Peyer's patch (tissue), 4 donors: Measurements from ENCODE around the gene C13orf42.

Experiments used
- POLR2A ChIP-seq, 2 donors: fragments of 450-650 bp; IDR thresholded peaks; one replicate each; pipeline ENCODE4 v1.5.1; 2017; ENCODE audit warnings: antibody characterized with exemption in 2 of 2, mild to moderate bottlenecking in 2 of 2, moderate library complexity in 2 of 2
- TF ChIP-seq, protein P1 (sequence below), 6 experiments: fragments of 450-650 bp in 4 of 6; fragments of 200-600 bp in 2 of 6; sonication (generic) in 1 of 6; IDR thresholded peaks; one replicate each; pipeline ENCODE4 v1.5.1; 2017 to 2019; ENCODE audit warnings: antibody characterized with exemption in 6 of 6, mild to moderate bottlenecking in 3 of 6, moderate library complexity in 1 of 6

DNA sequence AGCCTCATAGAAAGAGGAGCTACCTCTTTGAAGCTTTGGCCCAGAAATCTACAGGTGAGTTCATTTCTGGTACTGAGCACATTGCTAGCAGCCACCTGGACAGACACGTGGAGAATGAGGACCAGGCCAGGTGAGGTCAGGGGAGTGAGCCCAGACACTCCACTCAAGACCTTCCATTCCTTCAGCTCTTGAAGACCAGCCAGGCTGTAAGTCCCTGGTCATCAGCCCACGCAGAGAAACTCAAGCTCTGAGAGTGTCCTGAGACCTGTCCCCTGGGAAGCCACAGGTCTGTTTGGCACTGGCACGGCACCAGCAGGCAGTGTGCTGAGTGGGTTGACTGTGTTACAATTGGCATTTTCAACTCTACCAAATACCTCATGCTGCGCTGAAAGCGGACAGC lies 27.4 kb downstream of the C13orf42 start:
- TF ChIP-seq, protein P1, sequence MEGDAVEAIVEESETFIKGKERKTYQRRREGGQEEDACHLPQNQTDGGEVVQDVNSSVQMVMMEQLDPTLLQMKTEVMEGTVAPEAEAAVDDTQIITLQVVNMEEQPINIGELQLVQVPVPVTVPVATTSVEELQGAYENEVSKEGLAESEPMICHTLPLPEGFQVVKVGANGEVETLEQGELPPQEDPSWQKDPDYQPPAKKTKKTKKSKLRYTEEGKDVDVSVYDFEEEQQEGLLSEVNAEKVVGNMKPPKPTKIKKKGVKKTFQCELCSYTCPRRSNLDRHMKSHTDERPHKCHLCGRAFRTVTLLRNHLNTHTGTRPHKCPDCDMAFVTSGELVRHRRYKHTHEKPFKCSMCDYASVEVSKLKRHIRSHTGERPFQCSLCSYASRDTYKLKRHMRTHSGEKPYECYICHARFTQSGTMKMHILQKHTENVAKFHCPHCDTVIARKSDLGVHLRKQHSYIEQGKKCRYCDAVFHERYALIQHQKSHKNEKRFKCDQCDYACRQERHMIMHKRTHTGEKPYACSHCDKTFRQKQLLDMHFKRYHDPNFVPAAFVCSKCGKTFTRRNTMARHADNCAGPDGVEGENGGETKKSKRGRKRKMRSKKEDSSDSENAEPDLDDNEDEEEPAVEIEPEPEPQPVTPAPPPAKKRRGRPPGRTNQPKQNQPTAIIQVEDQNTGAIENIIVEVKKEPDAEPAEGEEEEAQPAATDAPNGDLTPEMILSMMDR (IDR thresholded peaks at IDR 0.05): no peak
- TF ChIP-seq POLR2A (IDR thresholded peaks at IDR 0.05): no peak
